ENCODE results near the gene PDLIM3.

DNA sequence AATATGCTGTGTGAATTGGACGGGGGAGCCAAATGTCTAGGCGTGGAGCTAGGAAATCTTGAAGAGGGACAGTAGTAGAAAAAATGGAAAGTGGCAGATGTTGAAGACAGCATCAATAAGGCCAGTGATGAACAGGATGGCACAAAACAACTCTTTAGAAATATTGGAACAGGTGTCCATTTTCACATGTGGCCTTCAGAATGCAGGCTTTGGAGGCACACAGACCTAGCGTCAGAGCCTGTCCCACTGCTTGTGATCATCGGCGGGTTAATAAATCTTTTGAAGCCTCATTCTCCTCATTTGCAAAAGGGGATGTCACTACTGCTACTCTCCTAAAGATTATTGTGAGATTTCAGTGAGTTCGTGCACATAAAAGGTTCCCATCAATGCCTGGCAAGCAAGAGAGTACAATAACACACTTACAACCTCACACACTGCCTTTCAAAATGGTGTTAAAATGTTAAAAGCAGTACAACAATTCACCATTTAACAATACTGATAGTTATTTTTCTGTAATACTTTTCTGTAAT lies 2.4 kb downstream of the PDLIM3 start:
- no peak for TF ChIP-seq POLR2AphosphoS5 (IDR thresholded peaks at IDR 0.05)
- TF ChIP-seq, protein P1, sequence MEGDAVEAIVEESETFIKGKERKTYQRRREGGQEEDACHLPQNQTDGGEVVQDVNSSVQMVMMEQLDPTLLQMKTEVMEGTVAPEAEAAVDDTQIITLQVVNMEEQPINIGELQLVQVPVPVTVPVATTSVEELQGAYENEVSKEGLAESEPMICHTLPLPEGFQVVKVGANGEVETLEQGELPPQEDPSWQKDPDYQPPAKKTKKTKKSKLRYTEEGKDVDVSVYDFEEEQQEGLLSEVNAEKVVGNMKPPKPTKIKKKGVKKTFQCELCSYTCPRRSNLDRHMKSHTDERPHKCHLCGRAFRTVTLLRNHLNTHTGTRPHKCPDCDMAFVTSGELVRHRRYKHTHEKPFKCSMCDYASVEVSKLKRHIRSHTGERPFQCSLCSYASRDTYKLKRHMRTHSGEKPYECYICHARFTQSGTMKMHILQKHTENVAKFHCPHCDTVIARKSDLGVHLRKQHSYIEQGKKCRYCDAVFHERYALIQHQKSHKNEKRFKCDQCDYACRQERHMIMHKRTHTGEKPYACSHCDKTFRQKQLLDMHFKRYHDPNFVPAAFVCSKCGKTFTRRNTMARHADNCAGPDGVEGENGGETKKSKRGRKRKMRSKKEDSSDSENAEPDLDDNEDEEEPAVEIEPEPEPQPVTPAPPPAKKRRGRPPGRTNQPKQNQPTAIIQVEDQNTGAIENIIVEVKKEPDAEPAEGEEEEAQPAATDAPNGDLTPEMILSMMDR (IDR thresholded peaks at IDR 0.05) = no peak
